Measurements from ENCODE around the gene CALML6. TPM values are rescaled to one million over a fixed set of nuclear protein-coding genes. Genes with fewer than 3 reads are reported as not detected.

CALML6 gene
- total and polyA plus RNA-seq, 8 donors: 0.39 to 4.4 (median 1.1) TPM

- peaks cover 0 to 7% (median 0%) of the 10 kb centered on the region in 3 donors for H3K4me1 ChIP-seq
- intact Hi-C loops (cut with DNase I): no loop called here
- no peak for ATAC-seq
- no peak overlapping the region for H3K27ac ChIP-seq
- no peaks in the 10 kb centered on the region for H3K27me3 ChIP-seq
- no peak for FAIRE-seq
- DNase-seq: peak in 1 of 6 donors; percentile 3
- H3K9me3 ChIP-seq: no peaks in the 10 kb centered on the region
- no peak for TF ChIP-seq CTCF (IDR thresholded peaks at IDR 0.05)
- no peaks in the 10 kb centered on the region for H3K36me3 ChIP-seq
- 96 to 100% methylated on average over 12 of the region's 12 CpGs for WGBS, 2 donors
- H3K4me3 ChIP-seq: no peak overlapping the region
These were observed 11.8 kb upstream of the CALML6 start for GRCh38 chr1:1903224-1903623.

DNA sequence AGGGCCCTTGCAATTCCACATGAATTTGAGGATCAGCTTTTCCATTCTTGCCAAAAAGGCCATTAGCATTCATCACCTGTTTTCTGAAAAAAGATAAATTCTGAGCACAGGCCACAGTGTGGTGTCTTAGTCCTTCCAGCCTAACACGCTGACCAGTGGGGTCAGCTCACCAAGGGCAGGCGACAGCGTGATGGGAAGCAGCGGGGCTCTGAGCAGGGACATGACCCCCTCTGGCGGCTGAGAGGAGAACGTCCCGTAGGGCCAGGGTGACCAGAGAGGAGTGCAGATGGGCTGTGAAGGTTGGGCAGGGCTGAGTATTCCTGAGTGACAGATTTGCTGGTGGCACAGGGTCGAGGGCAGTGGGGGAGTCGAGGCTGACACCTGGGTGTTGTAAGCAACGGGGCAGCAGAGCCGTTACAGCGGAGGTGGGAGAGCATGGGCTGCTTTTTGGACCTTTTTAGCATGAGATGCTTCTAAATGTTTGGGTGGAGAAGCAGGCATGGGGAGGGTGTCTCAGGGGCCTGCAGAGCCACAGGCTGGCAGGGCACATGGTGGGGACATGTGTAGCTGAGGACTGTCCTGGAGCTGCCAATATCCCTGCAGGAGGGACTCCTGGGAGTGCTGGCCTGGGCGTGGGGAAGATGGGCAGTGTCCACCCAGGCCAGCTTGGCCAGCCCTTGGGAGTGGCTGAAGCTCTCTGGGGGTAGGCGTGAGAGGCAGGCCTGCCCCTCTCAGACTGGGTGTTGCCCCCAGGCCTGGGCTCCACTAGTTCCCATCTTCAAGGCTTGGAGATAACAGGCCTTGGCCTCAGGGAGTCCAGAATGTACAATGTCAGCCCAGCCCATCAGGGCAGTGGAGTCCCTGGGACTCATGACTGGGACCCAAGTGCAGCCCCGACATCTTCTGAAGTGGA is 8.6 kb upstream of the CALML6 start:
- H3K36me3 ChIP-seq: no peaks in the 10 kb centered on the region
- H3K27me3 ChIP-seq: no peaks in the 10 kb centered on the region
- ATAC-seq (peak; percentile 42 to 72 (median 66)), DNase-seq (peak; percentile 73 to 92 (median 84)), FAIRE-seq (no peak)
- no peak overlapping the region for H3K4me3 ChIP-seq
- 20% methylated on average over 15 of the region's 15 CpGs for WGBS, 2 donors
- intact Hi-C loops (cut with DNase I): no loop called here
- H3K4me1 ChIP-seq: peaks cover 0 to 9% (median 3%) of the 10 kb centered on the region in 3 donors
- H3K27ac ChIP-seq: no peak overlapping the region
- H3K9me3 ChIP-seq: no peaks in the 10 kb centered on the region
- peak; percentile 61 to 86 (median 84) for TF ChIP-seq CTCF (IDR thresholded peaks at IDR 0.05)

GRCh38 chr1:1907098-1907736 is 7.8 kb upstream of the CALML6 start:
- TF ChIP-seq CTCF (IDR thresholded peaks at IDR 0.05): no peak
- no peak overlapping the region for H3K27ac ChIP-seq
- H3K4me1 ChIP-seq: peaks cover 0 to 9% (median 3%) of the 10 kb centered on the region in 3 donors
- no peak overlapping the region for H3K4me3 ChIP-seq
- no peaks in the 10 kb centered on the region for H3K36me3 ChIP-seq
- WGBS, 2 donors: 70 to 76% methylated on average over 8 of the region's 8 CpGs
- H3K27me3 ChIP-seq: no peaks in the 10 kb centered on the region
- intact Hi-C loops (cut with DNase I): no loop called here
- ATAC-seq (no peak), DNase-seq (peak in 5 of 6 donors; percentile 41 to 84 (median 61)), FAIRE-seq (no peak)
- no peaks in the 10 kb centered on the region for H3K9me3 ChIP-seq

- TF ChIP-seq CTCF (IDR thresholded peaks at IDR 0.05): no peak
- intact Hi-C loops (cut with DNase I): no loop called here
- H3K9me3 ChIP-seq: no peaks in the 10 kb centered on the region
- 3 to 7% methylated on average over 20 to 21 of the region's 21 CpGs for WGBS, 2 donors
- H3K36me3 ChIP-seq: no peaks in the 10 kb centered on the region
- ATAC-seq (peak; percentile 4 to 35 (median 8)), DNase-seq (peak in 2 of 6 donors; percentile 54 to 90), FAIRE-seq (no peak)
- H3K27ac ChIP-seq: peak overlapping the region; percentile 63 to 88 (median 80)
- H3K4me3 ChIP-seq: peak overlapping the region; percentile 35 to 65 (median 53)
- H3K4me1 ChIP-seq: peaks cover 0 to 9% (median 3%) of the 10 kb centered on the region in 3 donors
- H3K27me3 ChIP-seq: no peaks in the 10 kb centered on the region
These were observed 6.6 kb upstream of the CALML6 start for GRCh38 chr1:1908506-1908791.
